H1 (cell line): ENCODE results near the gene ZNF592. TPM values are rescaled to one million over a fixed set of nuclear protein-coding genes. Genes with fewer than 3 reads are reported as not detected.

ENCODE experiments used
- CTCF ChIA-PET: fragments of 300-600 bp; sonication (Branson Sonifier 250); formaldehyde crosslinking; loops from one replicate; lab custom pipeline; 2021; ENCODE audit not compliant: partially characterized antibody; lab: Charles Lee
- POLR2A ChIA-PET: fragments of 300-600 bp; sonication (Branson Sonifier 250); formaldehyde crosslinking; loops from one replicate; lab custom pipeline; 2021; ENCODE audit warnings: inconsistent platforms; ENCODE audit not compliant: partially characterized antibody; lab: Charles Lee
- DNase-seq, 2 experiments: peaks; one replicate each; pipeline versions ENCODE4 v3.0.0 to v3.0.0-alpha.2; 2010 to 2022; ENCODE audit warnings: low spot score in 2 of 2, low read depth in 1 of 2, mixed read lengths in 1 of 2
- FAIRE-seq: peaks from 2 replicates; lab custom pipeline; 2011; peaks lifted over from hg19 to GRCh38; lab: Jason Lieb, UNC
- H2AFZ ChIP-seq: 2 replicates; pipeline ENCODE4 v1.8.1; 2012; ENCODE audit warnings: low read length, inconsistent platforms
- H2AK5ac ChIP-seq: 2 replicates; pipeline ENCODE4 v1.6.1; 2013; ENCODE audit warnings: low read depth, low read length
- H2BK120ac ChIP-seq: replicated peaks from 2 replicates; pipeline ENCODE3; 2013; ENCODE audit warnings: low read depth, low read length, inconsistent platforms
- H2BK12ac ChIP-seq: 2 replicates; pipeline ENCODE4 v1.6.1; 2013; ENCODE audit warnings: low read depth, low read length
- H2BK15ac ChIP-seq: 2 replicates; pipeline ENCODE4 v1.6.1; 2013; ENCODE audit warnings: low read length
- H2BK20ac ChIP-seq: 2 replicates; pipeline ENCODE4 v1.6.1; 2013; ENCODE audit warnings: low read length
- H2BK5ac ChIP-seq: 2 replicates; pipeline ENCODE4 v1.6.1; 2013; ENCODE audit warnings: low read depth, low read length
- H3K14ac ChIP-seq: 2 replicates; pipeline ENCODE4 v1.6.1; 2013; ENCODE audit warnings: inconsistent platforms; ENCODE audit not compliant: insufficient read length
- H3K18ac ChIP-seq: 2 replicates; pipeline ENCODE4 v1.6.1; 2013; ENCODE audit warnings: low read length; ENCODE audit errors: extremely low read depth
- H3K23ac ChIP-seq: 2 replicates; pipeline ENCODE4 v1.6.1; 2013; ENCODE audit warnings: inconsistent platforms; ENCODE audit not compliant: insufficient read length
- H3K23me2 ChIP-seq: 2 replicates; pipeline ENCODE4 v1.6.1; 2013; ENCODE audit warnings: low read depth, low read length
- H3K27ac ChIP-seq: 2 replicates; pipeline ENCODE4 v1.6.1; 2011; ENCODE audit warnings: low read depth, low read length, inconsistent platforms
- H3K27me3 ChIP-seq, 4 experiments: replicated peaks in 1 of 4; 1 replicate in 1 of 4; 2 replicates in 3 of 4; pipeline versions ENCODE4 v1.6.1 to v1.8.1; 2011 to 2013; ENCODE audit warnings: low read length in 3 of 4, mild to moderate bottlenecking in 3 of 4, inconsistent platforms in 2 of 4, mixed read lengths in 2 of 4, moderate library complexity in 1 of 4; ENCODE audit not compliant: control insufficient read depth in 3 of 4, insufficient read depth in 3 of 4; ENCODE audit errors: extremely low read depth in 1 of 4
- H3K36me3 ChIP-seq, 4 experiments: 2 replicates each; pipeline versions ENCODE4 v1.6.1 to v1.8.1; 2011 to 2013; ENCODE audit warnings: mild to moderate bottlenecking in 4 of 4, low read length in 3 of 4, moderate library complexity in 2 of 4, control low read depth in 1 of 4, inconsistent platforms in 1 of 4; ENCODE audit not compliant: insufficient read depth in 4 of 4, control insufficient read depth in 2 of 4
- H3K4ac ChIP-seq: replicated peaks from 2 replicates; pipeline ENCODE3; 2013; ENCODE audit warnings: low read length, low read depth, mixed read lengths, inconsistent platforms; ENCODE audit not compliant: insufficient read length
- H3K4me1 ChIP-seq, 4 experiments: replicated peaks in 1 of 4; 1 replicate in 1 of 4; 2 replicates in 3 of 4; pipeline versions ENCODE4 v1.6.1 to v1.8.1; 2011 to 2013; ENCODE audit warnings: low read length in 3 of 4, inconsistent platforms in 2 of 4, mixed read lengths in 1 of 4; ENCODE audit not compliant: insufficient read depth in 4 of 4, control insufficient read depth in 3 of 4
- H3K4me2 ChIP-seq, 2 experiments: 2 replicates each; pipeline versions ENCODE4 v1.6.1 to v1.8.1; 2011 to 2013; ENCODE audit warnings: low read depth in 2 of 2, low read length in 2 of 2, control low read depth in 1 of 2, inconsistent platforms in 1 of 2, mild to moderate bottlenecking in 1 of 2; ENCODE audit not compliant: insufficient read depth in 1 of 2
- H3K4me3 ChIP-seq, 4 experiments: fragments of 200-600, 300-600 bp in 1 of 4; sonication (generic), shearing (Covaris generic), sonication (Bioruptor Twin) in 1 of 4; 2 replicates each; pipeline versions ENCODE4 v1.5.1 to v1.8.1; 2011 to 2016; ENCODE audit warnings: low read length in 4 of 4, low read depth in 3 of 4, control low read depth in 2 of 4, inconsistent platforms in 2 of 4, mild to moderate bottlenecking in 2 of 4, mixed read lengths in 1 of 4, moderate library complexity in 1 of 4; ENCODE audit not compliant: insufficient read depth in 2 of 4; ENCODE audit errors: extremely low read depth in 1 of 4
- H3K56ac ChIP-seq: replicated peaks from 2 replicates; pipeline ENCODE3; 2013; ENCODE audit warnings: low read depth, mild to moderate bottlenecking, mixed read lengths, low read length, inconsistent platforms; ENCODE audit not compliant: insufficient read length
- H3K79me1 ChIP-seq: 2 replicates; pipeline ENCODE4 v1.6.1; 2013; ENCODE audit warnings: low read depth, low read length, control low read depth
- H3K79me2 ChIP-seq, 2 experiments: 2 replicates each; pipeline versions ENCODE4 v1.6.1 to v1.8.1; 2012 to 2013; ENCODE audit warnings: low read length in 2 of 2, mild to moderate bottlenecking in 2 of 2, inconsistent platforms in 1 of 2; ENCODE audit not compliant: insufficient read depth in 2 of 2, control insufficient read depth in 1 of 2
- H3K9ac ChIP-seq, 4 experiments: replicated peaks in 1 of 4; 1 replicate in 1 of 4; 2 replicates in 3 of 4; pipeline versions ENCODE4 v1.6.1 to v1.8.1; 2011 to 2013; ENCODE audit warnings: low read depth in 3 of 4, low read length in 3 of 4, control low read depth in 2 of 4, mild to moderate bottlenecking in 2 of 4, moderate library complexity in 2 of 4, inconsistent platforms in 1 of 4; ENCODE audit errors: extremely low read depth in 1 of 4
- H3K9me3 ChIP-seq, 2 experiments: 2 replicates each; pipeline versions ENCODE4 v1.6.1 to v1.8.1; 2012 to 2013; ENCODE audit warnings: mild to moderate bottlenecking in 2 of 2, moderate library complexity in 2 of 2, control low read depth in 1 of 2, inconsistent platforms in 1 of 2, low read depth in 1 of 2, low read length in 1 of 2, mixed read lengths in 1 of 2; ENCODE audit not compliant: insufficient read depth in 2 of 2
- H4K20me1 ChIP-seq, 2 experiments: replicated peaks in 1 of 2; 2 replicates each; pipeline versions ENCODE3 to v1.8.1; 2011 to 2013; ENCODE audit warnings: inconsistent platforms in 2 of 2, low read length in 2 of 2, mild to moderate bottlenecking in 1 of 2; ENCODE audit not compliant: insufficient read depth in 2 of 2, control insufficient read depth in 1 of 2
- H4K5ac ChIP-seq: 2 replicates; pipeline ENCODE4 v1.6.1; 2013; ENCODE audit warnings: low read length, low read depth, mixed read lengths, inconsistent platforms; ENCODE audit not compliant: insufficient read length
- H4K8ac ChIP-seq: 2 replicates; pipeline ENCODE4 v1.8.0; 2013; ENCODE audit warnings: mild to moderate bottlenecking, moderate library complexity, low read length, inconsistent platforms; ENCODE audit not compliant: insufficient read depth; ENCODE audit errors: extremely low read depth
- H4K91ac ChIP-seq: replicated peaks from 2 replicates; pipeline ENCODE3; 2013; ENCODE audit warnings: low read length, mixed read lengths, inconsistent platforms; ENCODE audit not compliant: insufficient read length
- CHD1 ChIP-seq: IDR thresholded peaks from 2 replicates; pipeline ENCODE4 v1.6.1; 2012; ENCODE audit warnings: low read depth, low read length, improper control_type of control experiment
- POLR2AphosphoS5 ChIP-seq: IDR thresholded peaks from 2 replicates; pipeline ENCODE4 v1.6.1; 2011; ENCODE audit warnings: low read depth, low read length
- SP2 ChIP-seq: IDR thresholded peaks from 2 replicates; pipeline ENCODE4 v1.6.1; 2012; ENCODE audit warnings: mild to moderate bottlenecking, low read length, inconsistent platforms
- WGBS, 2 experiments: shearing (Covaris generic) in 1 of 2; methylation state at CpG; one replicate each; pipeline versions ENCODE4 v1.1.6 to v1.1.7; 2013 to 2015; ENCODE audit warnings: low lambda C conversion rate in 2 of 2, mixed read lengths in 2 of 2, inconsistent platforms in 1 of 2, low coverage in 1 of 2, missing lambda C conversion rate in 1 of 2; ENCODE audit not compliant: insufficient replicate concordance in 2 of 2, insufficient coverage in 1 of 2, insufficient read length in 1 of 2; ENCODE audit errors: extremely low coverage in 1 of 2, missing lambda C conversion rate in 1 of 2; 5-methylcytosine and 5-hydroxymethylcytosine counted together
- polyA plus RNA-seq, 7 experiments: library from polyadenylated mRNA; depleted of rRNA in 3 of 7; stranded (reverse) in 5 of 7; unstranded in 2 of 7; fragments of >200 nt in 5 of 7; fragments of 200-250 nt in 2 of 7; gene quantifications; 1 replicate in 5 of 7; 2 replicates in 1 of 7; 4 replicates in 1 of 7; pipeline versions ENCODE4 v1.2.1 to v1.2.3, GENCODE V29; 2011 to 2013; ENCODE audit warnings: missing spikeins in 2 of 7, mixed read lengths in 2 of 7
- total RNA-seq: library from RNA; stranded (reverse); fragmentation: NEBNext Ultra II Directional; extraction: Animal tissue kit (Norgen Biotek cat#: 25700); gene quantifications from 2 replicates; pipeline ENCODE4 v1.2.1, GENCODE V29; 2021

ZNF592 gene
- total and polyA plus RNA-seq, 2 of the 8 experiments (the other 6 are each of a cell fraction or from before 2014, with no cell fraction given), result 14.2 to 33.0 TPM

- Histone ChIP-seq H2BK5ac (no peak overlapping the region), H4K20me1 (no peaks in the 10 kb centered on the region), H4K5ac (no peak overlapping the region), H2BK120ac (no peak overlapping the region), H3K23me2 (no peaks in the 10 kb centered on the region; the same call in 1 of the 2 replicates), H3K4me1 (peaks cover 0 to 10% (median 8%) of the 10 kb centered on the region in 4 experiments; a peak in 6 of 7 replicates), H3K4ac (no peak overlapping the region), H3K9ac (no peak overlapping the region), H3K79me2 (no peaks in the 10 kb centered on the region), H3K9me3 (no peaks in the 10 kb centered on the region), H3K56ac (no peak overlapping the region), H3K4me3 (no peak overlapping the region), H3K27ac (no peak overlapping the region), H4K8ac (no peak overlapping the region), H2BK20ac (no peak overlapping the region), H3K23ac (no peak overlapping the region), H3K27me3 (peaks cover 0 to 3% (median 0%) of the 10 kb centered on the region in 4 experiments; a peak in 2 of 7 replicates), H3K4me2 (no peak overlapping the region), H2AK5ac (no peak overlapping the region), H3K18ac (no peak overlapping the region), H3K36me3 (no peaks in the 10 kb centered on the region), H3K79me1 (no peaks in the 10 kb centered on the region), H2BK12ac (no peak overlapping the region), H3K14ac (no peak overlapping the region), H4K91ac (no peak overlapping the region), H2AFZ (no peak overlapping the region), H2BK15ac (no peak overlapping the region)
- DNase-seq (no peak), FAIRE-seq (no peak)
- ChIA-PET POLR2A (interaction anchor here (0.6 kb wide), 1 partner anchor 108 kb away, joined by 4 read pairs; no protein-coding TSS in a partner anchor), CTCF (interaction anchor here (1.9 kb wide), 1 partner anchor 116 kb away, joined by 4 read pairs; no protein-coding TSS in a partner anchor)
- 94% methylated on average over 1 of the region's 2 CpGs; no CpG with 5 or more reads in 1 of the 2 experiments for WGBS, 2 experiments
- TF ChIP-seq SP2 (no peak), CHD1 (no peak), POLR2AphosphoS5 (no peak)
These were observed 64.5 kb downstream of the ZNF592 start for GRCh38 chr15:84812842-84813241.
